NCI-H524 (cell line): ENCODE measurements around the gene SMAD7.

Experiments used
- DNase-seq, 2 experiments: peaks; one replicate each; lab custom pipeline; 2025; lab: John Stamatoyannopoulos, UW

Gene SMAD7

DNA sequence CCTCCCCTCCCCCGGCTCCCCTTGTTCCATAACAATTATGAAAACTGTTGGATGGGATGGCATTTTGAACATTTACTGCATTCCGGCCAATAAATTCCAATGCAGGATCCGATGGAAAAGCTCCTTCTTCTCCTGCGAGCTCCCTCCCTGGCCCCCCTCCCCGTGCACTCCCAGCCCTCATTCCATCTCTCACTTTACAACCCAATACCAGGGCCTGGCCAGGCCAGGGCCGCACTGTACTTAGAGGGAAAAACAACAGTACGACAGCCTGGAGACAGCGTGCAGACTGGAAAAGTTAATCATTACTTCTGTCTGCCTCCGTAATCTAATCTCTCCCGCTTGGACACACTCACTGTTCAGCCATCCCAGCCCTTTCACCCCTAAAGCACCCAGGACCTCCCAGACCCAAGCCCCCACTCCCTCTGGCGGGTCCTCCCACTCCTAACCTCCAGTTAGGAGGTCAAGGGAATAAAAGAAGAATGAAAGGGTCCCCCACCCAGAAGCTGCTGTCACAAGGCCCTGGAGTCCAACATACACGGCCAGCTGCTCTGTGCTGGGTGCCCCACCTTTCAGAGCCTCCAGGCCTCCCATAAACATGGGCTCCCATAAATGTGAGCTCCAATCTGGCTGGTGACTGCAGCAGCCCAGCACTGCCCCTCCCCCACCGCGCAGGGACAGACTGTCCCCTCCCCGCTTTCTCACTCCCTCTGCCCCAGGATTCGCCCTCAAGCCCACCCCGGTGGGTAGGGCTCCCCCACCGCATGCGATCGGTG lies 20.6 kb downstream of the SMAD7 start:
- DNase-seq, result no peak

DNA sequence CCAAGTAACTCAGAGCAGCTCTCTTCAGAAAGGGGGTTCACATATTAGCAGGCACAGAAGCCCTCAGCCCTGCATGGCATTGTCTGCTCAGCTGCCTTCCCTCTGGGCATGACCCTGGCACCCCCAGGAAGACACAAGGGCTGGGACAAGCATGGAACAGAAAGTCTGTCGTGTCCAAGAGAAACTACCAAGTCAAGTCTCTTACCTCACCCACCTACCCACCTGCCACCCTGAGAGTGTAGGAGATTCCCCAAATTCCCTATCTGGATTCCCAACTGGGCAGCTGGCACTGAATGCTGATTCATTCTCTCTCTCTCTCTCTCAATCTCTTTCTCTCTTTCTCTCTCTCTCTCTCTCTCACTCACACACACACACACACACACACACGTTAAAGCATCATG lies 21.6 kb downstream of the SMAD7 start:
- no peak for DNase-seq

DNA sequence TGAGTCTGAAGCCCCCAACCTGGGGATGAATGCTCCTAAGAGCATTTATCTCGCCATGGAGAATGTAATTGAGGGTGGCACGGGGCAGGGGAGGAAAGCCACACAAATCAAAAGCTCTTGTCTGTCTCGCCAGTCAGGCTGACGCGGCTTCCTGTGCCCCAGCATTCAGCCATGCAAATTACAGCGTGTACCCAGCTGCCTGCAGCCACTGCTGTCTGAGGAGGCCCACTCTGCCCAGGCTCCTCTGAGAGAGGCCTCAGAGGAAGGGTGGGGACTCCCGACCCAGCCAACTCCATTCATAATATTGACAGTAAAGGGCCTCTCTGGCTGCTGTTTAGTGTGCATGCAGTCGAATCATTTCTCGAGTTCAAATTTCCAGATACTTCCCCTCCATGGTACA lies 22.0 kb downstream of the SMAD7 start:
- peak in 1 of 2 experiments; percentile 13 for DNase-seq

DNA sequence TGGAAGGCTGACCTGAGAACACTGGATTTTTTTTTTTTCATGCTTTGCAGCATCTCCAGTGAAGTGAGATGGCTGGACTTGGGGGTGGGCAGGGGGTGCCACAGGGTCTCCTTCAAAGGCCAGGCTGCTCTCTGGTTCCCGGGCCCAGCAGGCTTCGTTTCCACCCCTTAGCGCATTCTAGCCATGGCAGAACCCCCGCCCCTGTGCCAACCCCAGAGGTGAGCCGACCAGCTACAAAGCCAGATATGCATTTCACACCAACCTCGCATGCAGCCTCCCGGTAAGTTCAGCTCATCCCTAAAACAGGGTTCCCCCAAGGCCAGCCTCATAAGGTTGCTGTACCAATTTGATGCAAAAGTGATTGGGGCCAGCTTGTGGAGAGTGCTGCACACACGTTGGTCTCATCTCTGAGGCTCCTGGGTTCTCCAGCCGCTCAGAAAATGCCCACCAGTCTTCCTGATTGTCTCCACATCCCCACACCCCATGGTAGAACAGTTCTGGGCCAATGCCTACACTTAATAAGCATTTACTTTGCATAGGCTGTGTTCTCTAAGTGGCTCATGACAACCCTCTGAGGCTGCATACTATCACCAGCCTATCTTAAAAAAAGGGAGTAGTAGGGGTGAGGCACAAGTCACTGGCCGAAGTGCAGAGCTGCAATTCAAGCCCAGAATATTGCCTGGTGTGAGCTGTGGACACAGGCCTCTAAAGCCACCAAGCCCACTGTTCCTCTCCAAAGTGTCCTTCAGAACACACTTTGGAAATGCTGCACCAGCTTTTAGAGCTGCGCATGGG lies 23.3 kb downstream of the SMAD7 start:
- DNase-seq, result no peak

DNA sequence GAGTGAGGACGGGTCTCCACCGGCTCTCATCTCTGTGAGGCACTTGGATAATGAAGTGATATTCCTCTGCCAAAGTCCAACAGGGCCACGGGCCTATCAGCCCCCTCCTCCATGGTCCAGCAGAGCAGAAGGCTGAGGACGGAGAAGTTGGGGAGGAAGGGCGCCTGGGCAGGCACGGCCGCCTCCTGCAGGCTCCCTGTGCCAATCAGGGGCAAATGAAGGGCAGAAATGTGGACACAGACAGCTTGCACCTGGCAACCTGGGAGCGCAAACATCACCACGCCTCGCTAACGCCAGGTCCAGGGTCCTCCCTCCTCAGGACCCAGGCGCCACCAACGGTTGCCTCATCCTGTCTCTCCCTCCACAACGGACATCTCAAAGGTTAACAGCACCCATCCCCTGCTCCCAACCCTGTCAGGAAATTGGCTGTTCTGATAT lies 24.3 kb downstream of the SMAD7 start:
- no peak for DNase-seq

DNA sequence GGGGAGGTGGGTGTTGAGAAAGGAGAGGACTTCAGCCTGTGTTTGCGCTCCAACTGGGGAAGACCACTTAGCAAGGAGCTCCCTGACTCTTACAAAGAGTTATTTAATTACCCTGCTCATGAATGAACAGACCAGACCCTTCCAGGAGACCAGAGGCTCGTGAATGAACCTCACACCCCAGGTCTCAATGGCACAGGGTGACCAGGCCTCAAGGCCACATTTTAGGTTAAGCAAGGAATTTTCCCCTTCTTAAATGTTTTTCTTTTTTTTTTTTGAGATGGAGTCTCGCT lies 25.3 kb downstream of the SMAD7 start:
- DNase-seq, result no peak

DNA sequence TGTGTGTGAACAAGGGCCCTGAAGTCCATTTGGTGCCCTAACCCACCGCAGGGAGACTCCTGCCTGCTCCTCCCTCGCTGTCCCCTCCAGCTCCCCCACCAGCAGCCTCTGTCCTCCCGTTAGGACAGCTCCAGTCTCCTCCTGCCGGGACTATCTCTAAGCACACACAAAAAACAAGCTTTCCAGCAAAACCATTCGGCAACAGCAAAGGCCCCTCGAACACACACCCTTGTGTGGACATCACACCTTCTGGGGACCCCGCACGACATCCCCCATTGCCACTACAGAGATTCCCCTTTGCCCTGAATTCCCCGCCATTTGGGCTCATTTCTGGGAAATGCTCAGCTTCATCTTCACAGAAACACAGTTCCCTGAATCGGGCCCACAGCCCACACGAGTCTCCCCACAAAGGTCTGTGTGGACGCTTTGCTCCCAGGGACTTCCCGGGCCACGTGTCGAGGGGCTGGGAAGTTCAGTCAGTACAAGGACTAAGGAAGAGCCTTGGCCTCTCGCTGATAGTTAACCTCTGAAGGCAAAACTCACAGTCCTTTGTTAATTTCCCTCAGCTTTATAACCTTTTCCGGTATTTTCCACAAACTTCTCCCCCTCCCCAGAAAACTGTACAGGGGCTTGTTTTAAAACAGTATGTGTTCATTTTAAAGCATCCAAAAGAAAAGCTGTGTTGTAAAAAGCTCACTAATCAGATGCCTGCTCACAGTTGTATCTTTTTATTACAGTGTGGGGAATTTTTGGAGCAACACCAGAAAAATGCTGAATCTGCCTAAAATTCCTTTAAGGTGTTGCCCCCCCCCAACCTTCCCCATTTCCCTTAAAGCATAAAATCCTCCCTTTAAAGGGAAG lies 25.9 kb downstream of the SMAD7 start:
- no peak for DNase-seq

DNA sequence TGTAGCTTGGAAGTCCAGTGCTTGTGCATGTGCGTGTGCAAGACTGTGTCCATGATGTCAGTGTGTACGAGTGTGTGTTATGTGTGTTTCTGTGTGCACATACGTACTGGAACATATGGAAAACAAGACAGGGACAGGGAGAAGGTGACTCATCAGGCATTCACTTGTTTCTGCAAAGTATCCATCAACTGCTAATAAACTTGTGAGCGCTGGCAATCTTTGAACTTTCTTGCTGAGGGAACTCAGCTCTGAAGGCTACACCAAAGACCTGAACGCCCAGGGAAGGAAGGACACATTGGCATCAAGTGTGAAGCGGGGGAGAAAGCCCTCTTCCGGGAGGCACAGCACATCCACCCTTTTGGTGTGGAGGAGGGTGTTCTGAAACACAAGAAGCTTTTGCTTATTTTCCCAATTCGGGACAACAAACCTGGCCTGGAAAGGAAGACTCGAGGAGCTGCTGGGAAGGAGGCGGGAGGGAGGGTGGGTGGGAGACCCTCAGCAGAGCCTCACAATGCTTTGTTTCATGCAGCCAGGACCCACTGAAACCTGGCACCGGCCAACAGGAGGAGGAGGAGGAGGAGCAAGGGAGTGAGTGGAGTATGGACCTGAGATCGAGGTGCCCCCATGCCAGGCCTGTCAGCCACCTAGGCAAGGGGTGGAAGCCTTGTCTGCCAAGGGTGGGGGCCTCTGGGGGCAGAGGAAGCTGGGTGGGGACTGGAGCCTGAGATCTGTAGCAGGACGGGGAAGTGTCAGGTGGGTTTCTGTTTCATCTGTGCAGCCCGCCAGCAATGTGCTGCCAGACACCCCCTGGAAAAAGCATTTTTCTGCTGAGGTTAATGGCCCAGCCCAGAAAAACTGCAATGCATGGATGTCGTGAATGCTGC lies 26.8 kb downstream of the SMAD7 start:
- DNase-seq, result no peak

DNA sequence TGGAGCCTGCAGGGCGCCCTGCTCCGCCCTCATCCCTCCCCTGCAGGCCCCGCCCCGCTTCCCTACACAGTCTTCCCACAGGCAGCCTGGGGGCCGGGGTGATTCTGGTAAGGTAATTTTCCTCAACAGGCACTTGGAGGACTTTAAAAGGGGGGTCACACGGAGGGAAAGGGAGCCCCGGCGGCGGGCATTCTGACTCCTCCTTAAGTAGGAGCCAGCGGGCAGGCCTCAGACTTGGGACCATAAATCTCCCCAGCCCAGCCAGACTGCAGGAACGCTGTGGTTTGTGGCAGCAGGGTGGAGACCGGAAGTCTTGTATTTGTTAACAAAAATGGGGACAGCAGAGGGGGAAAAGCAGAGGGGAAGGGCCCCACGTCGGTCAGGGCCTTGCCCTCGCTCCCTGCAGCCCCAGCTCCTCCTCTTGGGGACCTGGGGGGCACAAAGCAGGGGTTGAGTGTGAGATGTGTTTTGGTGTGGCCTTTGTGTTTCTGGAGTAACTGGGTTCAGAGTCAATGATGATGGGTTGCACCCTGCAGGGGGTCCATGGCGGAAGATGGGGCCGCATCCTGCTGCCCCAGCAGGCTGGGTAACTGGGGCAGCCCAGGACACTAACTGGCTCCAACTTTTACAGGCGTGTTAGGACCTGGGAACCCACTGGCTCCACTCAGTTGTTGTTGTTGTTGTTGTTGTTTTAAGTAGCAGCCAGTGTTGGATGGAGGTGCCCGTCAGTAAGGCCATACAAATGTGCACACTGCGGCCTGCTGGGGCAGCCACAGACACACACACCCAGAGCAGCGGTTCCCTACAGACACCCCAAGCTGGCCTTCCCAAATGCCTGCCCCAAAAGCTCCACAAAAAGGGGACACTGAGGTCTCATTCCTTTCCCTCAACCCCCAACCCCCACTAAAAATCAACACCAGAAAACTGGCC lies 27.7 kb downstream of the SMAD7 start:
- no peak for DNase-seq

DNA sequence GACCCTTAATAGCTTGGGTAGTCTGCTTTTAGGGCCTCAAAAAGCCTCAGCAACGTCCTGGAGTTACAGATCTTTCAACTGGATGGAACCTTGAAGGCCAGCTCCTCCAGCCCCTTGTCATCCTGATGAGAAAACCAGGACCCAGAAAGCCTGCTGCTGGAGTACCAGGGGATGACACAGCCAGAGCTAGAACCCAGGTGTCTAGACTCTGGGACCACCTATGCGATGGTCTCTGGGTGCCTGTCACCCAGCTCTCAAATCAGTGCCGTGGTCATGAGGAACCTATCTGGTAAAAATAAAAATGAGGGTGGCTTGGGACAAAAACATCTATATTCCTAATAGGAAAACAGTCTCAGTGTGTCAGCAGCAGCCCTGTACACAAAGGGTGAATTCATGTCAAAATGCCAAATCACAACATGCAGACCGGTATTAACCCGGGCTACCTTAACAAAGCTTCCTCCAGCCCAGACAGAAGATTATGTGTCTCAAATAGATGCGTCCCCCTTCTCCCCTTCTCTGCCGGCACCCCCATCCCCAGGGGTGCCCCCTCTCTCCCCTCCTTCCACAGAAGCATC lies 28.5 kb downstream of the SMAD7 start:
- DNase-seq, result no peak

DNA sequence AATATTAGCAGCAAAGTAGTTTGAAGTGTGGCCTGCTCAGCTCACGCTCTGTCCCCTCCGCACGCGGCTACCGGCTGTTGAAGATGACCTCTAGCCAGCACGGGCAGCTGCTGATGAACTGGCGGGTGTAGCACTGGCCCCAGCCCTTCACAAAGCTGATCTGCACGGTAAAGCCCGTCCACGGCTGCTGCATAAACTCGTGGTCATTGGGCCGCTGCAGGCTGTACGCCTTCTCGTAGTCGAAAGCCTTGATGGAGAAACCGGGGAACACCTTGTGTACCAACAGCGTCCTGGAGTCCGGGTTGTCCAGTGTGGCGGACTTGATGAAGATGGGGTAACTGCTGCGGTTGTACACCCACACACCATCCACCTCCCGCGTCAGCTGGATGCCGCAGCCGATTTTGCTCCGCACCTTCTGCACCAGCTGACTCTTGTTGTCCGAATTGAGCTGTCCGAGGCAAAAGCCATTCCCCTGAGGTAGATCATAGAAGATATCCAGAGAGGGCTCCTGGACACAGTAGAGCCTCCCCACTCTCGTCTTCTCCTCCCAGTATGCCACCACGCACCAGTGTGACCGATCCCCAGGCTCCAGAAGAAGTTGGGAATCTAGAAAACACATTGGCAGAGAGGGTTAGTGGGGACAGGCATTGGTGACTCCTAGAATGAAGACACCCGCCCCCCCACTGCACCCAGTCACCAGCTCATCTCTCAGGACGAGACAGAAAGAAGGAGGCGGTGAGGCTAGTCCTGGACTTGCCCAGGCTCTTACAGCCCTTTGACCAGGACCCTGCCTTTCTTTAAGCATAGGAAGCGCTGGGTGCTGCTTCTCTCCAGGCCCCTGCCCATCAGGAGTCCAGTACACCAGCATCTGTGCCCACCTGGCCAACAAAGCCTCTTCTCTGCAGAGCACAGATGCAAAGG lies 29.2 kb downstream of the SMAD7 start:
- no peak for DNase-seq

DNA sequence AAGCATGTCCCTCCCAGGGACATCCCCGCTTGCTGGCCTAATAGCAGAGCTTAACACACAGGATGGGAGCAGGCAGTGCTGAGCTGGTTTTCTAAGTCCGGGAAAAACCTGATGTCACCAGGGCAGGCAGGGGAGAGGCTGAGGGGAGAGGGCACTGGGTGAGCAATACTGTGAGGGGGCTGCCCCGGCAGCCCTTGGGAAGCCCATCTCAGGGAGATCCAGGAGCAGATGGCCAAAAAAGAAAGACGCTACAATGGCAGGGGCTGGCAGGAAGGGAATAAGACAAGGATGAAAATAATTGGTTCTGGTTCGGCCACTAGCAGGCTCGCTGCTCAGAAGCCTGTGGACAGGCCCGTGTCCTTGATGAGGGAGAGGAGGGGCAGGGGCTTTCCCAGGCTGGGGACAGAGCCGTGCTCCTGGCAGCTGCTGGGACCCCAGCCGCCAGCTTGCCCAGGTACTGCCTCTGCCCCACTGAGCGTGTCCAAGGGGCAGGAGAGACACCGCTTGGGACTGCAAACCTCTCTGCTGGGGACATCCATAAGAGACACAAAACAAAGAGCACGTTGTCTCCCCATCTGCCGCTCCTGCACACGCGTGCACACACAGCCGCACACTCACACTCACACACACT lies 30.2 kb downstream of the SMAD7 start:
- DNase-seq, result no peak

DNA sequence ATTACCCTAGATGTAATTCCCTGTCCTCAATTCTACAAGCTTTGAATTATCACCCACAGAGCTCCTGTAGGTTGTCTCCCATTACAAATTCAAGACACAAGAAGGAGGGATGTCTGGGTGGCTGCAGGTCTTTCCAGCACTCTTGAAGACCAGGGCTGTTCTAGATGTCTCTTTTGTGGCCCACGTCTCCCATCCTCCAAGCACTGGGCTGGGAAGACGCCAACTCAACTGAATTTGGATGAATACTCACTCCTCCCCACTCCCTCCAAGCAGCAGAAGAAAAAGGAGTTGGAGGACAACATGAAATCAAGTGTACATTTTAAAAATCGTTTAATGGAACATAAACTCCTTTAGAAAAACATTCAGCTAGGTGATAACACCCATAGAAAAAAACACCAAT lies 31.2 kb downstream of the SMAD7 start:
- DNase-seq, result no peak

DNA sequence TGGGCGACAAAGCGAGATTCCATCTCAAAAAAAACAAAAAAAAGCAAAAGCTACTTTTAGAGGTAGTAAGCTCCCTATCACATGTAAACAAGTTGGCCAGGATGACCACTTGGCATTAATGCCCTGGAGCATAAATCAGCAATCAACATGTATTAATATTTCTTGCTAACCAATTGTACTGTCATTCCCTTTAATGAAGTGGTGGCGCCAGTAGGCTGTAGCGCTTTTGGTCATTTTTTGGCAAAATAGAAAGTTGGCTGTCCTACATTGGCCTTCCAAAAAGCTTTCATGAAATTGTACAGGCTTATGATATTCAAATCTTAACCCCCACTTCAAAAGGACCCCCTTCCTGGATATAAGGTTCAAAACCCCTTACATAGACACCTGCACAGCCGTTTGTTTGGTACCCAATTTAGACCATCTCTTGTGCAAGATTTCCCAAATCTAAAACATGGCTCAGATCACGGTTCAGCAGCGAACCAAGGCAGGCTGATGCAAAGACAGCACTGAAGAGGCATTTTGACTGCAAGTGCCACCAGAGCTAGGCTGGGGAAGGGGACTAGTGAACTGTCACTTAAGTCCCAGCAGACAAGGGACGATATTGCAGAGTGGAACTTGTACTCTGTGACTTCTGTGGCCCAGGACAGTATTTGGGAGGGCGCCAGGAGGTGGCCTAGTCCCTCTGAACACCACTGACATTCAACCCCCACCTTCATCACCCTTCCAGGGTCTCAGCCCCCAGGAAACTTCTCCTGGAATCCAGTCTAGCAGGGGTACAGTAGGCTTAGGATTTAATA lies 31.9 kb downstream of the SMAD7 start:
- no peak for DNase-seq

DNA sequence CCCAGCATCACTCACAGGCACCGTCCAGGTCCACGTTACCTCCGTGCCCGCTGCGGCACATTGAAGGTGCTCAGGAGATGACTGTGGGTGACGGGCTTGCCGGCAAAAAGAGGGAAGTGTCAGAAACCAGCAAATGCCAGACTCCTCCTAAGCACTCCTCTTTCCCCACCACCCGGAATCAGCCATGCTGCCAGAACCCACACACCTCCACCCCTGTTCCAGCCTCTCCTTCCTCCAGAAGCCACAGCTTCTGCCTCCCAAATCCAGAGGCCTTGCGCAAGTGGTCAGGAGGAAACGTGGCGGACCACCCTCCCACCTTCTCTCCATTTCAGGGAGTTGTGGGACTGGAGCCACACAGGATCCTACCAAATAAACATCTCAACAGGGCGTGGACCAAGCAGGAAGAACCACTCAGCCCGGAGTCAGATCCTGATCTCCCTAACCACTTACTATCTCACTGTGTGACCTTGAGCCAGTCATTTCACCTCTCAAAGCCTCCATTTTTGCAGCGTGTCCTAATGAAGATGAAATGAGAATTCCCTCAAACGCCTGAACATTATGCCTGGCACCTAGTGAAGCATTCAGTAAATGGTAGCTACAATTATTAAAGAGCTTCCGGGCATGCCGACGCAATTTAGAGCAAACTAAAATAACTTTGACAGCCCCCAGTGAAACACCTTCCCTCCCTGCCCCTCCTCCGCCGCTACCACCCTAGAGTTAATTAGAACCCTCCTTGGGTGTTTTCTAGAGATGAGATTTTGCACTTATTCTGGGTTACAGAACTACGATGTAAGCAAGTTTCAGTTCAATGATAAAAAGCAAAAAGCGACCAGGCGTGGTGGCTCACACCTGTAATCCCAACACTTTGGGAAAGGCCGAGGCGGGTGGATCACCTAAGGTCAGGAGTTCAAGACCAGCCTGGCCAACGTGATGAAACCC lies 32.9 kb downstream of the SMAD7 start:
- DNase-seq, result no peak

DNA sequence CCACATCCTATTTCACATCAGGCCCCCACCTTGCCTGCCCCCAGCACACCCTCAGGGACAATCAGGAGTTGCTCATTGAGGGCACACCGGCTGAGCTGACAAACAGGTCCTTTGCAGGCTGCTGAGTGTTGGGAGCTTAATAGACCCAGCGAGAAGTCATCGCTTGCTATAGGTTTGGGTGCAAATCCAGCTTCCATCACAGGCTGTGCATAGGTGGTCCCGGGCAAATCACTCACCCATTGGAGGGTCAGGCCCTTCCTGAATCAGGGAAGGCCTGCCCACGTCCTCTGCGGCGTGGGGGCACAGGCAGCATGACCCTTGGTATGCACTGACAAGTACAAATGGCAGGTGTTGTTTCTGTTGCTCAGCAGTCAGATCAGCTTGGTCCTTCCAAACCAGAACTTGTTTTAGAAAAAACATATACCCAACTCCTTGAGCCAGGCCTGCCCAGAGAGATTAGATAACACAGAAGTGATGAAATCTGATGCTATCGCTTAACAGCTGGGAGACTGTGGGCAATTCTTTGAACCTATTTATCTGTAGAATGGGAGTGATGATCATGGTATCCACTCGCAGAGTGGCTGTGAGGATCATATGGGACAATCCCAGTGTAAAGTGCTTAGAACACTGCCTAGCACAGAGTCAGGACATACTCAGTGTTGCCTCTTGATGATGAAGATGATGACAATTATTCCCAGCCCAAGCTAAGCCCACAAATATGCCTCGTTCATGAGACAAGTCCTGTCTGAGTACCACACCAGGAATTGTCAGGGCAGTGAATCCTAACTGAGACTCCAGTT lies 34.9 kb downstream of the SMAD7 start:
- no peak for DNase-seq
